ENCODE results near the gene IQCC. TPM values are rescaled to one million over a fixed set of nuclear protein-coding genes. Genes with fewer than 3 reads are reported as not detected.

The IQCC gene
- total RNA-seq, 4 donors from 2014 or later = 1.00 to 2.0 (median 1.9) TPM; not detected in 1

DNA sequence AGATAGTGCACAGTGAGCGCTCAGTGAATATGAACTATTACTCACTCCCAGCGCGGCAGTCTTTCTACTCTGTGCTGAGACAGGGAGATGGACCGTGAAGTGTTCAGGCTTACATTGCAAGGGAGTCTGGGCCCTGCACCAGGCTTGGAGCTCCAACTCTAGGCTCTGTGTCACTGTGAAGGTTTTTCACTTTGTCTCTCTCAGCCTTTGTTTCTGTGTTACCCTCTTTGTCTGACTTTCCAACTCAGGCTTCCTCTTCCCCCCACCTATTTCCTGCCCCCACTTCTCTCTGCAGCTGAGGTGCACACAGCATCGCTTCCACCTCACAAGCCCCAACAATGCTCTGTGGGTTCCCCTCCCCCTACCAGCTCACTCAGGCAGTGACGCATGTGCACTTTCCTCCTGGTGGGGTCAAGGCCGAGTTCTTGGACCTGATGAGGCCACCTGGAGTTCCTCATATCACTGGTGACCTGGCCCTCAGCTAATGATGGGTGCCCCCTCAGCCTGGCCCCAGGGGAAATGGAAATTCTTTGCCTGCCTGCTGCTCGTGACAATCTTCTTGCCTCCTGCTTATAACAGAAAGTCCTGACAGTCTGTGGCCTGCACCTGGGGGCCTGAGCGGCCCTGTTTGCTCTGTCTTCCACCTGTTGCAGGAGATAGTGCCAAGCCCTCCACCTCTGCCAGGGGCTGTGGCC, 44.5 kb downstream of the IQCC start:
- no peaks in the 10 kb centered on the region for H3K36me3 ChIP-seq
- no peaks in the 10 kb centered on the region for H3K9me3 ChIP-seq
- H3K4me3 ChIP-seq = no peak overlapping the region
- H3K27me3 ChIP-seq = no peaks in the 10 kb centered on the region
- in situ Hi-C loops (cut with MboI; ENCODE audit: low pct_ligation_motif_present in 1 of 4, low pct_unique_long_range_greater_than_20kb in 1 of 4, low sequenced_read_pairs in 3 of 4) (no loop called here), intact Hi-C loops (cut with DNase I; ENCODE audit: low total_unique reads) (no loop called here)
- 54 to 68% methylated on average over 3 to 9 of the region's 9 CpGs for WGBS, 2 donors (ENCODE audit: low coverage in 1 of 2)
- peak overlapping the region; percentile 67 to 79 (median 76) for H3K27ac ChIP-seq
- peaks cover 0 to 25% (median 11%) of the 10 kb centered on the region in 4 donors for H3K4me1 ChIP-seq
- DNase-seq = peak; percentile 79
- TF ChIP-seq POLR2A (IDR thresholded peaks at IDR 0.05) (peak; percentile 40), EP300 (IDR thresholded peaks at IDR 0.05; ENCODE audit: low read depth) (no peak), POLR2AphosphoS5 (IDR thresholded peaks at IDR 0.05) (peak in 2 of 3 donors; percentile 51 to 58)
- TF ChIP-seq, protein P1, sequence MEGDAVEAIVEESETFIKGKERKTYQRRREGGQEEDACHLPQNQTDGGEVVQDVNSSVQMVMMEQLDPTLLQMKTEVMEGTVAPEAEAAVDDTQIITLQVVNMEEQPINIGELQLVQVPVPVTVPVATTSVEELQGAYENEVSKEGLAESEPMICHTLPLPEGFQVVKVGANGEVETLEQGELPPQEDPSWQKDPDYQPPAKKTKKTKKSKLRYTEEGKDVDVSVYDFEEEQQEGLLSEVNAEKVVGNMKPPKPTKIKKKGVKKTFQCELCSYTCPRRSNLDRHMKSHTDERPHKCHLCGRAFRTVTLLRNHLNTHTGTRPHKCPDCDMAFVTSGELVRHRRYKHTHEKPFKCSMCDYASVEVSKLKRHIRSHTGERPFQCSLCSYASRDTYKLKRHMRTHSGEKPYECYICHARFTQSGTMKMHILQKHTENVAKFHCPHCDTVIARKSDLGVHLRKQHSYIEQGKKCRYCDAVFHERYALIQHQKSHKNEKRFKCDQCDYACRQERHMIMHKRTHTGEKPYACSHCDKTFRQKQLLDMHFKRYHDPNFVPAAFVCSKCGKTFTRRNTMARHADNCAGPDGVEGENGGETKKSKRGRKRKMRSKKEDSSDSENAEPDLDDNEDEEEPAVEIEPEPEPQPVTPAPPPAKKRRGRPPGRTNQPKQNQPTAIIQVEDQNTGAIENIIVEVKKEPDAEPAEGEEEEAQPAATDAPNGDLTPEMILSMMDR (IDR thresholded peaks at IDR 0.05) = no peak

DNA sequence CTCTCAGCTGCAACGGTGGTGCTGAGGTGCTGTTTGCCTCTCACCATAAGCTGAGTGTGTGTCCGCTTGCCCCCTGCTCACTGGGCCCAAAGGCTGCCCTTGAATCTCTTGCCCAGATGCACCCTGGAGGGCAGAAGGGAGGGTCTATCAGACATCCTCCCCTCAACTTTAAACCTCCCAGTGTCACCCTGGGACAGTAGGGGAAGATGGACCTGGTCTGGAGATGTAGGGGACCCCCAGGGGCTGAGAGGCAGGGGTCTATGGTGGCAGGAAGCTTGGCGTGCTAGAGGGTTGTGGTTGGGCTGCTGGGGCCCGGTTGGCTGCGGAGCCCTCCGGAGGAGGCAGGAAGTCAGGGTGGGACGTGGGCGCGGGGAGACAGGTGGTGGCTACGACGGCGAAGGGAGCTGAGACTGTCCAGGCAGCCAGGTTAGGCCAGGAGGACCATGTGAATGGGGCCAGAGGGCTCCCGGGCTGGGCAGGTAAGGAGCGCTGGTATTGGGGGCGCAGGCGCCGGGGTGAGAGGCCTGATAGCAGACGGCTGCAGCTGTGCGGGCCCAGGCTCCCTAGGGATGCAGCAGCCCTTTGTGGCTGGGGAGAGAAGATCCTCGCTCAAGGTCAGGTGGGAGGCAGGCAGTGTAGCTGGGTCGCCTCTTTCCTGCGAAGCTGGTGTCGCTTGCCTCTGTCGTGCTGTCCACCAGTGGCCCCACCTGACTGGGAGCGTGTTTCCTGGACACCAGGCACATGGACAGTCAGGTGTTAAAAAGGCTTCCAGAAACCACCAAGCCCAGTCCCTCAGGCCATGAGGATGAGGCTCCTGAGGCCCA, 45.6 kb downstream of the IQCC start, which contains the start of gene LCK:
Gene LCK, plus strand, starts transcription at position 373 of the 824 bp plus-strand sequence. CDS start 23,065 bp downstream, outside the sequence.
- Histone ChIP-seq H3K9me3 (no peaks in the 10 kb centered on the region), H3K36me3 (no peaks in the 10 kb centered on the region), H3K27ac (peak within 1 kb of the TSS; percentile 67 to 79 (median 76)), H3K4me1 (peaks cover 0 to 25% (median 11%) of the 10 kb centered on the region in 4 donors), H3K4me3 (peak within 1 kb of the TSS in 2 of 4 donors; percentile 13 to 30), H3K27me3 (no peaks in the 10 kb centered on the region)
- 73% methylated on average over 25 of the region's 25 CpGs; no CpG with 5 or more reads in 1 of the 2 donors for whole genome bisulfite sequencing, 2 donors (ENCODE audit: low coverage in 1 of 2)
- TF ChIP-seq POLR2A (IDR thresholded peaks at IDR 0.05) = peak; percentile 61
- TF ChIP-seq POLR2AphosphoS5 (IDR thresholded peaks at IDR 0.05) = no peak
- TF ChIP-seq EP300 (IDR thresholded peaks at IDR 0.05; ENCODE audit: low read depth) = no peak
- TF ChIP-seq, protein P1 (IDR thresholded peaks at IDR 0.05) = no peak
- peak; percentile 42 for DNase-seq
- intact Hi-C loops (cut with DNase I; ENCODE audit: low total_unique reads) = no loop called here
- in situ Hi-C loops (cut with MboI; ENCODE audit: low pct_ligation_motif_present in 1 of 4, low pct_unique_long_range_greater_than_20kb in 1 of 4, low sequenced_read_pairs in 3 of 4) = no loop called here

DNA sequence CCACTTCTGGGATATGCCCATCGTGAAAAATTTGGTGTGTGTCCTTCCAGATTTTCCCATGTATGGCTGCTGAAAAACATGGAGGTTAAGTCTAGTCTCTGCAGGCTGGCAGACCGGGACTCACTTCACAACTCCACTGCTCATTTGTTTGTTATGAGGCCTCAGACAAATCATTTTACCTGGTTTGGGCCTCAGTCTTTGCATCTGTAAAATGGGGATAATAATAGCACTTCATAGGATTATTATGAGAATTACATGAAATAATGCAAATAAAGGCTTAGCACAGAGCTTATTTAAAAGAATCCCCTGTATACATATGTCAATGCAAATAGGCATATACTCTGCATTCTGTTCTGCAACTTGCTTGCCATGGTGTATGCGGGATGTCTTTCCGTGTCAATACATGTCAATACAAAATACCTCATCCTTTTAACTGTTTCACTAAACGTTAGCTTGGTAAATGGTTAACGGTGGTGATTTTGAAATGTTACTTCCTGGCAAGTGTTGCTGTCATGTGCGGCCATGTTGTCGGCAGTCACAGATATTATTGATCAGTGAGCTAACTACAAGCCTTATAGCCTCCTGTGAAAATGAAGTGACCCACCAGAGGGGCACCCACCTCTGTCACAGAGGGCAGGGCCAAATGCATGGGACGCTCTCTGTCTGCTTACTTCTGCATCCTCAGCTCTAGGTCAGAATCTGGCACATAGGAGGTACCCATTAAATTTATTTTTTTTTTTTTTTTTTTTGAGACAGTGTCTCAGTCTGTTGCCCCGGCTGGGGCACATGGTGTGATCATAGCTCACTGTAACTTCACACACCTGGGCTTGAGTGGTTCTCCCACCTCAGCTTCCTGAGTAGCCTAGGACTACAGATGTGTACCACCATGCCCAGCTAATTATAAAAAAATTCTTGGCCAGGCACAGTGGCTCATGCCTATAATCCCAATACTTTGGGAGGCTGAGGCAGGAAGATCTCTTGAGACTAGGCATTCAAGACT, 49.9 kb downstream of the IQCC start:
- WGBS, 2 donors (ENCODE audit: low coverage in 1 of 2) = 64 to 76% methylated on average over 9 to 10 of the region's 10 CpGs
- in situ Hi-C loops (cut with MboI; ENCODE audit: low pct_ligation_motif_present in 1 of 4, low pct_unique_long_range_greater_than_20kb in 1 of 4, low sequenced_read_pairs in 3 of 4) = no loop called here
- H3K27me3 ChIP-seq = no peaks in the 10 kb centered on the region
- H3K36me3 ChIP-seq = no peaks in the 10 kb centered on the region
- H3K27ac ChIP-seq = peak overlapping the region in 2 of 4 donors; percentile 33 to 78
- intact Hi-C loops (cut with DNase I; ENCODE audit: low total_unique reads) = no loop called here
- DNase-seq = no peak
- no peak overlapping the region for H3K4me3 ChIP-seq
- no peak for TF ChIP-seq POLR2AphosphoS5 (IDR thresholded peaks at IDR 0.05)
- no peak for TF ChIP-seq EP300 (IDR thresholded peaks at IDR 0.05; ENCODE audit: low read depth)
- no peak for TF ChIP-seq POLR2A (IDR thresholded peaks at IDR 0.05)
- TF ChIP-seq, protein P1 (IDR thresholded peaks at IDR 0.05) = no peak
- peaks cover 0 to 3% (median 0%) of the 10 kb centered on the region in 4 donors for H3K4me1 ChIP-seq
- H3K9me3 ChIP-seq = no peaks in the 10 kb centered on the region
